ENCODE measurements around the gene CTAGE9.
A peak's percentile ranks its signal among the peaks of the same experiment; 100 is the strongest.

The CTAGE9 gene

GRCh38 chr6:131663578-131664165 lies 47.1 kb downstream of the CTAGE9 start:
- DNase-seq, result no peak

DNA sequence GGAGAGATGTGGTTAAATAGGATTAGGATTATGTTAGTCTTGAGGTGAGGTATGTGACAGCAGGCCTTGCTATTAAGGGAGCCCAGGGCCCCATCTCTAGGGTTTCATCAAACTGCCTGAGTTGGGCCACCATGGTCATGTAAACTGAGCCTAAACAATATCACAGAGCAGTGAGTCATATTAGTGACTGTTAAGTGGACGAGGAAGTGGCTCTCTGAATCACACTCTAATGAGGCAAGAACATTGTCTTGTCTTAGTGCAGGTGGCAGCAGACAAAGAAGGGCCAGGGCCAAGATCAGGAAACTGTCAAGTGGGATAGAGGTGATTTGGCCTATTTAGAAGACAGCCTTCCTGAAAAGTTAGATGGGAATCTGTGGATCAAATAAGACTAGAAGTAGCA lies 50.6 kb downstream of the CTAGE9 start:
- peak; percentile 55 for DNase-seq
